HG02610 (cell line): ENCODE measurements around the gene TANGO2.

Source experiments
- ATAC-seq: cut with Tn5 transposase; IDR thresholded peaks from one replicate; pipeline ENCODE4 v1.9.1; 2021; ENCODE audit warnings: mild to moderate bottlenecking, moderate library complexity; ENCODE audit not compliant: unreplicated experiment

The TANGO2 gene

DNA sequence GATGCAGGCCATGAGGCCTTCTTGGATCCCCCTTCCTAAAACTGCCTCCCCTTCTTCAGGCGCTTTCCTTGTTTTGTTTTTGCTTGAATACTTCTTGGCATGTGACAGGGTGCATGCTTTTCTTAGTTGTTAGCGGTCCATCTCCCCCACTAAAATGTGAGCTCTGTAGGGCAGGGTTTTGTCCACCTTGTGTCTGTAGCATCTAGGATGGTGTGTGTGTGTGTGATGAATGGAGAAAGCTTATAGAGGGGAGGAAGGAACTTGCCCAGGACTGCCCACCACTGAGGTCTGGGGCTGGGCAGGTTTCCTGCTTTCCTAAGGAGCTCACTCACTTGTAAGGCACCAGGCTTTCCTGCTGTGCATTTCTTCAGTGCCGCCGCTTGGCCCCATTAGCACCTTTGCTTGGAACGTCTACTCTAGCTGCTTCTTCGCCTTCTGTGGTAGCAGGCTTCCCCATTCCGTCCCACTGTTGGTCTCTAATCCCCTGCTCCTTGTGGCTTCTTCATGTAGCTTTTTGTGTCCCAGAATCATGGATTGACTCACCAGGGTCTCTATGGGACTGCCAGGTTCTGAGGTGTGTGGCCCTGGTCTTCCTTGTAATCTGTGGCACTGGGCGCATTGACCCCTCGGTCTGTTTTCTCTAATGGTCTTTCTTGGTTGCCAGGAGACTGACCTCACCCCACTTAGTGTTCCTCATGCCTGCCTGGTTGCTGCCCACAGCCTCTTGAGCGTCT lies 62.4 kb downstream of the TANGO2 start:
- no peak for ATAC-seq

DNA sequence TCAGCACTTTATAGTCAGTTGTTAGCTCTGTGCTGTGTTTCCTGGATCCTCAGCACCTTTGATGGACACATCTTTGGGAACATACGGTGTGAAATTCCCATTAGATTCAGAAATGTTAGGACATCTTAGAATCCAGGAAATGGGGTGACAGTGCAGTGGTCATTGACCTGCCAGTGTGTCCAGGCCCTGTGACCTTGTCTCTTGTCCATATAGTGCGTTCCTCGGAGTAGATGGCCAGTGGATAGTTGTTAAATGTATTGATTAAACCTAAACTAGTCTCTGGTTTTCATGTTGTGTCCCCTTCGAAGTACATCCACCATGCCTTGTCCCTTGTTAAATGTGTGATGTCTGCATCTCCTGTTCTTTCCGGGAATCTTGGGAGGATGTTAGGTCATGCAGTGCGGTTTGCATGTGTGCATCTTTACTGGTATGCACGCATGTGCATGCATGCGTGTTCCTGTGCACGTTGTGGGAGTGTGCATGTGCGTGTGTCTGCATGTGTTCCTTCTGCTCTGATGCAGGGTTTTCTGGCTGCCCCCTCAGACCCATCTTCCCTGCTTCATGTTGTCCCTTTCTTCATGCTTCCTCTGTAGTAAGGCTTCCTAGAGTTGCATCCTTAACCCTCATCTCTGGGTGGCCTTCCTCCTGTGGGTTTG lies 63.1 kb downstream of the TANGO2 start:
- no peak for ATAC-seq

GRCh38 chr22:20084547-20085413 lies 63.9 kb downstream of the TANGO2 start:
- no peak for ATAC-seq

DNA sequence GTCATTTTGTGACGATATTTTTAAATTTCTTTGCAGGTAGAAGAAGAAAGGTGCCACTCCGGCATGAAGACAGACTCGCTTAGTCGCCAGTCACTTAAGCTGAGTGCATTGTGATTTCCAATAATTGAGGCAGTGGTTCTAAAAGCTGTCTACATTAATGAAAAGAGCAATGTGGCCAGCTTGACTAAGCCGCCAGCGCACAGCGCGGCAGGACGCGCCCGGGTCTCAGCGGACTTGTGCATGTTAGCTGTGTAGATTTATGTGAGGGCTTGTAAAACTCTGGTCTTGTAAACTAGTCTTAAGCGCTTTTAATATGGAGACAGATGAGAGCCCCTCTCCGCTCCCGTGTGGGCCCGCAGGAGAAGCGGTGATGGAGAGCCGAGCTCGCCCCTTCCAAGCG lies 64.7 kb downstream of the TANGO2 start:
- no peak for ATAC-seq

DNA sequence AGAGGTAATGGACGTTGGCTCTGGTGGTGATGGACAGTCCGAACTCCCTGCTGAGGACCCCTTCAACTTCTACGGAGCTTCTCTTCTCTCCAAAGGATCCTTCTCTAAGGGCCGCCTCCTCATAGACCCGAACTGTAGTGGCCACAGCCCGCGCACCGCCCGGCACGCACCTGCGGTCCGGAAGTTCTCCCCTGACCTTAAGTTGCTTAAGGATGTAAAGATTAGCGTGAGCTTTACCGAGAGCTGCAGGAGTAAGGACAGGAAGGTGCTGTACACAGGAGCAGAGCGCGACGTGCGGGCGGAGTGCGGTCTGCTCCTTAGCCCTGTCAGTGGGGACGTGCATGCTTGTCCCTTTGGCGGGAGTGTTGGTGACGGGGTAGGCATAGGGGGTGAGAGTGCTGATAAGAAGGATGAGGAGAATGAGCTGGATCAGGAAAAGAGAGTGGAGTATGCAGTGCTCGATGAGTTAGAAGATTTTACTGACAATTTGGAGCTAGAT lies 65.2 kb downstream of the TANGO2 start:
- ATAC-seq = no peak

GRCh38 chr22:20086763-20087162 lies 65.9 kb downstream of the TANGO2 start:
- no peak for ATAC-seq

DNA sequence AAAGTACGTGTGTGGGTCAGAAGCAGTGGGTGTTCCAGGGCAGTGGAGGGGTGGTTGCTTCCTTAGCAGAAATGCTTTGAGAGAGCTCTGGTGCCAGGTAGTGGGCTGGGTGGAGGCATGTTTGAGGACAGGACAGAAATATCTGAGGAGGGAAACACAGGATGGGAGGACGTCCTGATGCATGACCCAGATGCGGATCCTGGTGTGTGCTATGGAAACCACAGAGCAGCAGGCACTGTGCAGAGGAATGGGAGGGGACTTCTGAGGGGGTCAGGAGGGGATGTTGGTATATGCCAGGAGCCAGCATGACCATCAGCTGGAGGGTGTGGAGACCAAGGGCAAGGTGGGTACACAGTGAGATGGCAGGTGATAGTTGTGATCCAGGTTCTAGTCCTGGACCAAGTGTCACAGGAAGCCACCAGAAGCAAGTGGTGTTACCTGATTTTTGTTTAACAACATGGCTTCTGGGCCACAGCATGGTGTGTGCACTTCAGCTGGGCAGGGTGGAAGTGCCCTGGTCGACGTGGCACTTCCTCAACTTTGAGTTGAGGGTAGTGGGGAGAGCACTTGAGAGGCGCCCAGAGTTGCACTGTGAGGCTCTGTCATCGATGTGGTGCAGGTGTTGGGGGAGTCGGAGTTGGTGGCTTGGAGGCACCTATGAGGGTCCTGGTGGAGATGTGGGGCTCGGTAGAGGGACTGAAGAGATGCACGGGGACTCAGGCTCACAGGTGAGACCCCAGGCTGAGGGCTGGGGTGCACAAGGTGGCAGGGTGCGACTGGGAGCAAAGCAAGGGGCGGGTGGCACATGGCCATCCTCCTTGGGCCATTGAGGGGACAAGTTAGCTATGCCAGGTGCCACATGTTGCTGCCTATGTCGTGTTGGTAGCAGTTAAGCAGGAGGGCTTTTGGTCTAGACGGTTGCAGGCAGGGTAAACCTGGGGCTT lies 66.7 kb downstream of the TANGO2 start:
- no peak for ATAC-seq

GRCh38 chr22:20088263-20088648 lies 67.3 kb downstream of the TANGO2 start:
- no peak for ATAC-seq

DNA sequence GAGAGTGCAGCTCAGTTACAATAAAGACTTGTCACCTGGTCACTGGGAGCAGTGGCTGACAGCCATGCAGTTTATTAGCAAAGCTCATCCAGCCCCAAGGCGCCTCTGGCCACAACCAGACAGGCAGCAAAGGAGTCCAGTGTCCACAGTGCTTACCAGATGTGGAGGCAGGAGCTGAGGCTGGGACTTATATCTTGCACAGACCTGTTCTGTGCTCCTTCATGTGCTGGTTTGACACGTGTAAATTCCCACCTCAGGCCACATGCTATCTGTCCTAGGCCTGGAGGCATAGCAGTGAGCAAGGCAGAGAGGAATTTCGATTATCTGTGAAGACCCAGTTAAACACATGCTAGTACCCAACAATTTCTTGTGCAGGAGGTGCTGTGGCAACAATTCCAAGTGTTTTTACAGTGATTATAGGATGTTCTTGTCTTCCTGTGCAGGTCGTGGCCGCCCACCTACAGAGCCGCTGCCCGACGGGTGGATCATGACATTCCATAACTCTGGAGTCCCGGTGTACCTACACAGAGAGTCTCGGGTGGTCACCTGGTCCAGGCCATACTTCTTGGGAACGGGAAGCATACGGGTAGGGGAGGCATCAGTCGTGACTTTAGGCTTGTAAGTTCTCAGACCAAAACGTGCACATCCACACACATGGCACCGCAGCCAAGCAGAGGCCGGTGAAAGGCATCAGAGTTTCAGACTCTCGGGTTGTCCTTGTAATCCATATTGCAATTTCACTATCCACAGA lies 68.5 kb downstream of the TANGO2 start:
- no peak for ATAC-seq

DNA sequence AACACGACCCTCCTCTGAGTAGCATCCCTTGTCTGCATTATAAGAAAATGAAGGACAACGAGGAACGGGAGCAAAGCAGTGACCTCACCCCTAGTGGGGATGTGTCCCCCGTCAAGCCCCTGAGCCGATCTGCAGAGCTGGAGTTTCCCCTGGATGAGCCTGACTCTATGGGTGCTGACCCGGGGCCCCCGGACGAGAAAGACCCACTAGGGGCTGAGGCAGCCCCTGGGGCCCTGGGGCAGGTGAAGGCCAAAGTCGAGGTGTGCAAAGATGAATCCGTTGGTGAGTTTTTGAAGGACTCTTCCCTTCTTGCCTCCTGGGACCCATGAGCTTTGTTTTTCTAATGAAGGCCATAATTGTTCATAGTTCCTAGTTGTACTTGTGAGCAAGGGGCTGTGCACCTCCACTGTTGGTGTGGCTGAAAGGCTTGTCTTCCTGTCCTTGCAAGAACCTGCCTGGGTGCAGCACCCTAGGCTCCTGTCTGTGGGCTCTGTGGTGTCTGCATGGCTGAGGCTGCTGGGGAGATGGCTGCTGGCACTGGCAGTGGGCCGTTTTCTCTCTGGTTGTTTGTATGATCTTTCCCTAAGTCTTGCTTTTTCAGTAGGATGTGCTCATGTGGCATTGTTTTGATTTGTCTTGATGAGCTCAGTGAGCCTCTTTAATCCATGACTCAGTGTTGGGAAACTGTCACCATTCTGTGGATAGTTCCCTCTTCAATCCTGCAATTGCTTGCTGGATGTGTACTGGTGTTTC lies 69.2 kb downstream of the TANGO2 start:
- ATAC-seq = no peak

DNA sequence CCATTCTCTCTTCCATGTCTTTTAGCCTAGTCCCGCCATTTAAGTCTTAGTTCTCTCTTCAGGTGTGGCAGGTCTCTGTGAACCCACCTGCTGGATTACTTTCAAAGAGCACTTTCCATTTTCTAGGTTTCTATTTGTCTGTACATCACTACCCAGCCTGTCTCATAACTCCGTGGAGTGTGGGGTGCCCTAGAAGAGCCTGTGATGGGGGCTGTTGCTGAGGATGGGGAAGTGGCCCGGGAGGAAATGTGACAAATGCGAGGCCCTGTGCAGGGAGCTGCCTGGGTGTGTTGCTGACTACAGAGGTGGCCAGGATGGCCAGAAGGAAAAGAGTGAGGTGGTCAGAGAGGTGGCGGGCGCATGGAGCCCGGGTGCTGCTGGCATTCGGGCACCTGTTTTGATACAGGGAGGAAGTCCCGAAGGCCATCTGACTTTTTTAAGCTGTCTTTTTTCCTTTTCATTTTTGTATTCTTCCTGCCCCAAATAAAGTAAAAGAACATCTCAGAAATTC lies 69.9 kb downstream of the TANGO2 start:
- ATAC-seq = no peak

DNA sequence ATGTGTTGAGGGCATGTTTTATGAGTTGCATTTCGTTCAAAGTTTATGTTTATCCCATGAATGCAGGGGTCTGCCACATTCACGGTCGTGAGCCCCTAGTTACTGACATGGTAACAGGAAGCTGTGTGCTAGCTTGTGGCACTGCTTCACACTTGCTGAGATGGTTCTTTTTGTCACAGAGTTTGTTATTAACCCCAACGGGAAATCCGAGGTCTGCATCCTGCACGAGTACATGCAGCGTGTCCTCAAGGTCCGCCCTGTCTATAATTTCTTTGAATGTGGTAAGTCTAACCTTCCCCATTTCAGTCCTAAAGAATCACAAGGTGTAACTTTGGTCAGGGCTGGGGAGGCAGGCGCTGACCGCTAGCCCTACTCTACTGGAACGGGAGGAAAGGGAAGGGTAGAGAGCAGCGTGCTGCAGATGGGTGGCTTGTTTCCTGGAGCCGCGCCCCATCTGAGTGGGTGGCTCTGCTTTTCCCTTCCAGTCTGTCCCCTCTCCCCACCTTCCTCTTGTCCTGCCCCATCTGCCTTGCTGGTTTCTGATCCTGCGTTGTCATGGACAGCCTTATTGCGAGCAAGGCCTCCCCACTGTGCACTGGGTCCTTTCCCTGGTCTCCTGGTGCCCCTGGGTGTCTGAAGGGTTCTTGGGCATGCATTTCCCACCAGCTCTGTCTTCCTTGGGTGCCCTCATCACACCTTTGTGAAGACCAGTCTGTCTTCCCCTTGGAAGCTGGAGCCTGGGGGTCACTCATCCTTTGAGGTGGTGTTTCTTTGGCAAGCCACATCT lies 71.0 kb downstream of the TANGO2 start:
- no peak for ATAC-seq

DNA sequence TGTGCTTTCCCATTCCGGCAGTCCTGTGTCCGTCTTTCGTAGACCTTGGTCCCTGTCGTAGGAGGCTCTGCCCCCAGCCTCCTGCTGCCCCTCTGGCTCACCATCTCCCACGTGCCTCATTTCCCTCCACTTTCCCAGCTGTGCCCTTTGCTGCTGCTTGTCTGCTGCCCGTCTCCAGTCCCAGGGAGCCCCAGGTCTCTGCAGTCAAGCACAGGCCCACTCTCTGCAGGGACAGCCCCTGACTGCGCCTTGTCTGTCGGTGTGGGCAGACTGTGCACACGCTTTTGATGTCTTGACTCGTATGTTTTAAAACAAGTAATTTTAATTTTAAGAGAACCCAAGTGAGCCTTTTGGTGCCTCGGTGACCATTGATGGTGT lies 71.6 kb downstream of the TANGO2 start:
- no peak for ATAC-seq

GRCh38 chr22:20093418-20094196 lies 72.7 kb downstream of the TANGO2 start:
- ATAC-seq = no peak

DNA sequence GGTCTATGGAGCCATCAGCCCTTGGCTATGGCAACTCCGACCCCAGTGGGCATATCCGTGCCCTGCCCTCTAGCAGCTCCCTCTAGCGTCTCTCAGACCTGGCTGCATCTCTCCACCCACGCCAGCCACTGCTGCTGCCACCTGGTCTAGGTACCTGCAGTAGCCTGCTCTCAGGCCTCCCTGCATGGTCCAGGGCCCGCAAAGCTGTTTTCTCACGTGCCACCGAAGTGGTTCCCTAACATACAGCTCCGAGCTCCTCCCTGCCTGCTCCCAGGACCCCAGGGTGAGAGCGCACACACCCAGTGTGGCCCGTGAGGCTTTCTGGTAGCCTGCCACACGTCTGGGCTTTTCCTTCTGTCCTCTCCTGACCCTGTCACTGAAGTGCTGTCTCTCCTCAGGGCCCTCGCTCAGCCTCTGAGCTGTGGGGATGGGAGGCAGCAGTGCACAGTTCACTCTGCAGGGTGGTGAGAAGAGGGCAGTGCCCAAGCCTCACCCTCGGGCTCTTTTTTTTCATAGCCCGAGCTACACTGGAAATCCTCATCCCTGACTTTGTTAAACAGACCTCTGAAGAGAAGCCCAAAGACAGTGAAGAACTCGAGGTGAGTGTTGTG lies 73.4 kb downstream of the TANGO2 start:
- ATAC-seq = no peak

GRCh38 chr22:20095521-20095920 lies 74.6 kb downstream of the TANGO2 start:
- ATAC-seq = no peak
